Loucy (cell line): ENCODE results near the gene ABCB10.

ENCODE experiments used
- H2AFZ ChIP-seq: fragments of 200-600 bp; sonication (generic); 2 replicates; pipeline ENCODE4 v1.6.0; 2016; ENCODE audit warnings: antibody characterized with exemption, mild to moderate bottlenecking, low read length, moderate library complexity
- H3F3A ChIP-seq: fragments of 200-600 bp; 2 replicates; pipeline ENCODE4 v1.6.0; 2016; ENCODE audit warnings: antibody characterized with exemption, low read depth, mild to moderate bottlenecking
- H3K27me3 ChIP-seq: fragments of 200-600 bp; sonication (generic); 2 replicates; pipeline ENCODE4 v1.6.1; 2014; ENCODE audit warnings: low read length, mild to moderate bottlenecking; ENCODE audit not compliant: insufficient read depth, poor library complexity, severe bottlenecking
- H3K36me3 ChIP-seq: fragments of 200-600 bp; sonication (generic); 2 replicates; pipeline ENCODE4 v1.6.1; 2016; ENCODE audit warnings: low read length; ENCODE audit not compliant: insufficient read depth
- H3K4me1 ChIP-seq: fragments of 200-600 bp; sonication (generic); 2 replicates; pipeline ENCODE4 v1.5.1; 2014; ENCODE audit warnings: low read length, mild to moderate bottlenecking; ENCODE audit not compliant: insufficient read depth, poor library complexity, severe bottlenecking
- H3K4me2 ChIP-seq: fragments of 200-600 bp; sonication (generic); 2 replicates; pipeline ENCODE4 v1.6.0; 2014; ENCODE audit warnings: antibody characterized with exemption, low read length, low read depth, mild to moderate bottlenecking; ENCODE audit not compliant: poor library complexity, severe bottlenecking
- H3K4me3 ChIP-seq: fragments of 200-600 bp; sonication (generic); 2 replicates; pipeline ENCODE4 v1.5.1; 2014; ENCODE audit warnings: low read length, mild to moderate bottlenecking, mixed read lengths; ENCODE audit not compliant: poor library complexity, severe bottlenecking
- H3K79me2 ChIP-seq: fragments of 200-600 bp; sonication (generic); 2 replicates; pipeline ENCODE4 v1.6.1; 2014; ENCODE audit warnings: low read length; ENCODE audit not compliant: insufficient read depth
- H3K9ac ChIP-seq: fragments of 200-600 bp; sonication (generic); 2 replicates; pipeline ENCODE4 v1.6.0; 2014; ENCODE audit warnings: mild to moderate bottlenecking, low read depth, low read length, moderate library complexity; ENCODE audit not compliant: poor library complexity, severe bottlenecking
- H3K9me2 ChIP-seq: fragments of 200-600 bp; sonication (generic); replicated peaks from 2 replicates; pipeline ENCODE4 v1.6.1; 2016; ENCODE audit warnings: low read depth, low read length, mixed read lengths
- H3K9me3 ChIP-seq: fragments of 200-600 bp; sonication (generic); 2 replicates; pipeline ENCODE4 v1.6.1; 2014; ENCODE audit warnings: mild to moderate bottlenecking, antibody characterized with exemption, low read length, low read depth; ENCODE audit not compliant: insufficient read depth
- H4K20me1 ChIP-seq: fragments of 200-600 bp; sonication (generic); 2 replicates; pipeline ENCODE4 v1.6.0; 2014; ENCODE audit warnings: antibody characterized with exemption, low read length, mild to moderate bottlenecking; ENCODE audit not compliant: insufficient read depth, poor library complexity, severe bottlenecking
- CTCF ChIP-seq: fragments of 200-600 bp; sonication (generic); conservative IDR thresholded peaks from 2 replicates; pipeline ENCODE4 v1.5.1; 2014; ENCODE audit warnings: mild to moderate bottlenecking, antibody characterized with exemption, low read length
- EZH2phosphoT487 ChIP-seq: fragments of 200-600 bp; IDR thresholded peaks from 2 replicates; pipeline ENCODE4 v1.6.1; 2018; ENCODE audit warnings: antibody characterized with exemption, mild to moderate bottlenecking, moderate library complexity, borderline replicate concordance

ABCB10 gene

GRCh38 chr1:229572286-229572685 lies 13.8 kb upstream of the ABCB10 start:
- Histone ChIP-seq H4K20me1 (no peaks in the 10 kb centered on the region), H3F3A (no peaks in the 10 kb centered on the region), H3K9ac (no peak overlapping the region), H3K9me2 (no peaks in the 10 kb centered on the region), H3K27me3 (no peaks in the 10 kb centered on the region), H3K36me3 (no peaks in the 10 kb centered on the region), H3K9me3 (no peaks in the 10 kb centered on the region), H3K4me1 (no peaks in the 10 kb centered on the region), H3K4me3 (no peak overlapping the region), H2AFZ (no peak overlapping the region), H3K79me2 (no peaks in the 10 kb centered on the region), H3K4me2 (no peak overlapping the region)
- TF ChIP-seq CTCF (no peak), EZH2phosphoT487 (no peak)

GRCh38 chr1:229570891-229571516 lies 12.5 kb upstream of the ABCB10 start:
- Histone ChIP-seq H3F3A (no peaks in the 10 kb centered on the region), H3K9me2 (no peaks in the 10 kb centered on the region), H3K27me3 (no peaks in the 10 kb centered on the region), H3K79me2 (no peaks in the 10 kb centered on the region), H3K4me2 (no peak overlapping the region), H3K36me3 (no peaks in the 10 kb centered on the region), H2AFZ (no peak overlapping the region), H3K9me3 (no peaks in the 10 kb centered on the region), H3K4me3 (no peak overlapping the region), H4K20me1 (no peaks in the 10 kb centered on the region), H3K9ac (no peak overlapping the region), H3K4me1 (no peaks in the 10 kb centered on the region)
- TF ChIP-seq EZH2phosphoT487, result no peak
- no peak for TF ChIP-seq CTCF

- Histone ChIP-seq H3K36me3 (no peaks in the 10 kb centered on the region), H3K9me2 (no peaks in the 10 kb centered on the region), H3K4me2 (no peak overlapping the region), H3K27me3 (no peaks in the 10 kb centered on the region), H4K20me1 (no peaks in the 10 kb centered on the region), H3F3A (no peaks in the 10 kb centered on the region), H3K4me3 (no peak overlapping the region), H3K4me1 (no peaks in the 10 kb centered on the region), H2AFZ (no peak overlapping the region), H3K9ac (no peak overlapping the region), H3K79me2 (no peaks in the 10 kb centered on the region), H3K9me3 (no peaks in the 10 kb centered on the region)
- TF ChIP-seq CTCF (no peak), EZH2phosphoT487 (no peak)
Measured at GRCh38 chr1:229570305-229570704, 11.8 kb upstream of the ABCB10 start.
